Peyer's patch (tissue), 4 donors: ENCODE results near the gene PLPP3. TPM values are rescaled to one million over a fixed set of nuclear protein-coding genes. Genes with fewer than 3 reads are reported as not detected.

Experiments
- DNase-seq, 3 donors: peaks; one replicate each; pipeline ENCODE4 v3.0.0-alpha.2; 2017 to 2019
- H3K27ac ChIP-seq, 4 donors: fragments of 200-600 bp; sonication (generic); one replicate each; pipeline ENCODE4 v1.5.1; 2016 to 2019
- H3K27me3 ChIP-seq, 2 donors: fragments of 200-600 bp; sonication (generic); one replicate each; pipeline ENCODE4 v1.5.1; 2019
- H3K36me3 ChIP-seq, 3 donors: fragments of 200-600 bp; sonication (generic); one replicate each; pipeline ENCODE4 v1.5.1; 2016 to 2019
- H3K4me1 ChIP-seq, 4 donors: fragments of 200-600 bp; sonication (generic); one replicate each; pipeline ENCODE4 v1.5.1; 2016 to 2019
- H3K4me3 ChIP-seq, 4 donors: fragments of 200-600 bp; sonication (generic); 1 replicate in 3 of 4; 2 replicates in 1 of 4; pipeline ENCODE4 v1.5.1; 2016 to 2019; ENCODE audit warnings: mild to moderate bottlenecking in 1 of 4
- H3K9me3 ChIP-seq, 4 donors: fragments of 200-600 bp; sonication (generic); one replicate each; pipeline ENCODE4 v1.5.1; 2016 to 2019; ENCODE audit warnings: mild to moderate bottlenecking in 1 of 4
- CTCF ChIP-seq, 6 experiments: fragments of 450-650 bp in 4 of 6; fragments of 200-600 bp in 2 of 6; sonication (generic) in 1 of 6; IDR thresholded peaks; one replicate each; pipeline ENCODE4 v1.5.1; 2017 to 2019; ENCODE audit warnings: antibody characterized with exemption in 6 of 6, mild to moderate bottlenecking in 3 of 6, moderate library complexity in 1 of 6
- POLR2A ChIP-seq, 2 donors: fragments of 450-650 bp; IDR thresholded peaks; one replicate each; pipeline ENCODE4 v1.5.1; 2017; ENCODE audit warnings: antibody characterized with exemption in 2 of 2, mild to moderate bottlenecking in 2 of 2, moderate library complexity in 2 of 2
- total RNA-seq, 4 donors: library from RNA; depleted of rRNA; stranded (reverse); fragments of >200 nt; gene quantifications; one replicate each; pipeline ENCODE4 v1.1.0, GENCODE V29; 2016

Gene PLPP3
- total RNA-seq, 4 donors from 2014 or later: 27.0 to 63.7 (median 37.6) TPM

- no peak overlapping the region for H3K27ac ChIP-seq
- TF ChIP-seq CTCF (IDR thresholded peaks at IDR 0.05) (no peak), POLR2A (IDR thresholded peaks at IDR 0.05) (no peak)
- H3K9me3 ChIP-seq: no peaks in the 10 kb centered on the region
- no peak overlapping the region for H3K4me3 ChIP-seq
- no peaks in the 10 kb centered on the region for H3K4me1 ChIP-seq
- peaks cover 0 to 19% (median 0%) of the 10 kb centered on the region in 3 donors for H3K36me3 ChIP-seq
- H3K27me3 ChIP-seq: no peaks in the 10 kb centered on the region
- DNase-seq: no peak
These were observed 40.8 kb downstream of the PLPP3 start for GRCh38 chr1:56538532-56538931.

GRCh38 chr1:56537660-56538059 lies 41.7 kb downstream of the PLPP3 start:
- Histone ChIP-seq H3K9me3 (no peaks in the 10 kb centered on the region), H3K4me3 (no peak overlapping the region), H3K27me3 (no peaks in the 10 kb centered on the region), H3K4me1 (peaks cover 0 to 7% (median under 1%) of the 10 kb centered on the region in 4 donors), H3K27ac (no peak overlapping the region), H3K36me3 (peaks cover 0 to 19% (median 0%) of the 10 kb centered on the region in 3 donors)
- TF ChIP-seq CTCF (IDR thresholded peaks at IDR 0.05) (no peak), POLR2A (IDR thresholded peaks at IDR 0.05) (no peak)
- no peak for DNase-seq

GRCh38 chr1:56535939-56536338 lies 43.4 kb downstream of the PLPP3 start:
- DNase-seq: no peak
- Histone ChIP-seq H3K4me1 (peaks cover 0 to 10% (median 5%) of the 10 kb centered on the region in 4 donors), H3K27me3 (no peaks in the 10 kb centered on the region), H3K9me3 (no peaks in the 10 kb centered on the region), H3K36me3 (peaks cover 0 to 19% (median 0%) of the 10 kb centered on the region in 3 donors), H3K4me3 (no peak overlapping the region), H3K27ac (no peak overlapping the region)
- no peak for TF ChIP-seq CTCF (IDR thresholded peaks at IDR 0.05)
- TF ChIP-seq POLR2A (IDR thresholded peaks at IDR 0.05): no peak

GRCh38 chr1:56535362-56535761 lies 44.0 kb downstream of the PLPP3 start:
- H3K4me1 ChIP-seq: peaks cover 0 to 10% (median 5%) of the 10 kb centered on the region in 4 donors
- H3K4me3 ChIP-seq: no peak overlapping the region
- no peak for TF ChIP-seq POLR2A (IDR thresholded peaks at IDR 0.05)
- TF ChIP-seq CTCF (IDR thresholded peaks at IDR 0.05): no peak
- H3K9me3 ChIP-seq: no peaks in the 10 kb centered on the region
- H3K36me3 ChIP-seq: peaks cover 0 to 19% (median 0%) of the 10 kb centered on the region in 3 donors
- H3K27ac ChIP-seq: no peak overlapping the region
- no peak for DNase-seq
- no peaks in the 10 kb centered on the region for H3K27me3 ChIP-seq

GRCh38 chr1:56534130-56534651 lies 45.2 kb downstream of the PLPP3 start:
- Histone ChIP-seq H3K27ac (no peak overlapping the region), H3K4me1 (peaks cover 0 to 16% (median 5%) of the 10 kb centered on the region in 4 donors), H3K4me3 (no peak overlapping the region), H3K27me3 (no peaks in the 10 kb centered on the region), H3K9me3 (no peaks in the 10 kb centered on the region), H3K36me3 (peaks cover 0 to 19% (median 0%) of the 10 kb centered on the region in 3 donors)
- TF ChIP-seq CTCF (IDR thresholded peaks at IDR 0.05) (no peak), POLR2A (IDR thresholded peaks at IDR 0.05) (no peak)
- DNase-seq: no peak
